HG03354 (cell line): ENCODE data around the gene GRIK4.

ENCODE experiments used
- ATAC-seq: cut with Tn5 transposase; IDR thresholded peaks from one replicate; pipeline ENCODE4 v1.9.1; 2021; ENCODE audit warnings: mild to moderate bottlenecking; ENCODE audit not compliant: unreplicated experiment, poor library complexity, severe bottlenecking

Gene GRIK4

GRCh38 chr11:120909676-120910416 lies 398.3 kb downstream of the GRIK4 start:
- ATAC-seq = no peak

DNA sequence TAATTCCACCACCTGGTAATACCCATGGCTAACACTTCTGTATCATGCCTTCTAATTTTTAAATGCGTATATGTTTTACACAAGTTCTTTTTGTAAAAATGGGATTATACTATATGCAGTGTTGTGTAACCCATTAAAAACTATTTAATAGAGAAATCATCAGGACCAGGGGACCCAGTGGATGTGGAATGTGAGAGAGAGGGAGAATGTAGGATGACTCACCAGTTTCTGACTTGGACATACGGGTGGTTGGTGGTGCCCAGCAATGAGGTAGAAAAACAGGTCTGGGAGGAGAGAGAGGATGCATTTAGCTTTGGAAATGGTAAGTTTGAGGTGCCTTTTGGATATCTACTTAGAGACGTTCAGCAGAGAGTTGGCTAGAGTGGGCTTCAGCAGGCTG lies 400.4 kb downstream of the GRIK4 start:
- no peak for ATAC-seq

- ATAC-seq = no peak
Measured at GRCh38 chr11:120912504-120912903, 401.0 kb downstream of the GRIK4 start.

- ATAC-seq = no peak
Measured at GRCh38 chr11:120912915-120913314, 401.4 kb downstream of the GRIK4 start.

GRCh38 chr11:120914021-120914420 lies 402.5 kb downstream of the GRIK4 start:
- no peak for ATAC-seq

DNA sequence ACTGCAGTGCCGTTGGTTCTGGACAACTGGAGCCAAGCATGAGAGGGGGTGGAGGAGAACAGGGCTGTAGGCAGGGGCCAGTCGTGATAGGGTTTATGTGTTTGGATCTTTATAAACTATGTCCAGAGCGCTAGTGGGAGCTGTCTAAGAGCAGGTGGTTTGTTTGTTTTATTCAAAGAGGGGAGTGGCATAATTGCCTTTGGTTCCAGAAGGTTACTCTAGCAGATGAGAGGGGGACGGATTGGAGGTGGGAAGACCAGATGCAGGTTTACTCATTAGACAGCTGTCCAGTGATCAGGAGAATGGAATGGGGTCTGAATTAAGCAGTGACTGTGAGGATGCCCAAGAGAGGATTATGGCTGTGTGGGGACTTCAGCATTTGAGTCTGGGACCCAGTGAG lies 403.1 kb downstream of the GRIK4 start:
- no peak for ATAC-seq

DNA sequence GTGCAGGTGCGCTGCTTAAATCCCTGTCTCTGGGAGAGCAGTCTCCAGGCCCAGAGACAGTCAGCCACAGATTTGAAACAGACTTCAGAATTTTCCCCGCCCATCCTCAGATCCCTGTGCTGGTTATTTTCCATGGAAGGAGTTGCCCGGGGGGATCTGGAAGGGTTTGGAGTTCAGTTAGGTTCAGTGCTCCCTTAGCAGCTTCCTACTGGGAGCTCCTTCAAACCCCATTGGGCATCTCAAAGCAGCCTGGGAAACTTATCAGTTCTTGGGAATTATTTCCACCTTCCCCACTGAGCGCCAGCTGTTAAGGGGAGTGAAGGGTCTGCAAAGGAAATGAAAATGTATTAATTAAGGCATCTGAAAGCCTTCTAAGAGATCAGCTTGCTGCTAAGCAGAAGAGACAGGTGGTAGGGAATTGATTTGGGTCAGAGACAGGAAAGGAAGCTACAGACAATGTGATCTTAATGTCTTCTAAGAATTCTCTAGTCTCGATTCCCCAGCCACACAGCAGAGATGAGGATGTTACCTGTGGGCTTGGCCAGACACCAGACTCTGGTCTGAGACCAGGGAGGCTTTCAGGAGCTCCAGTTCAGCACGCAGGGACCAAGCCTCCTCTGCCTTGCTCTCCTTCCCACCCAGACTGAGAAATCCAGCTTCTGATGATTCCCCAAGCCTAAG lies 406.2 kb downstream of the GRIK4 start:
- ATAC-seq = no peak

GRCh38 chr11:120918257-120918656 lies 406.7 kb downstream of the GRIK4 start:
- no peak for ATAC-seq

DNA sequence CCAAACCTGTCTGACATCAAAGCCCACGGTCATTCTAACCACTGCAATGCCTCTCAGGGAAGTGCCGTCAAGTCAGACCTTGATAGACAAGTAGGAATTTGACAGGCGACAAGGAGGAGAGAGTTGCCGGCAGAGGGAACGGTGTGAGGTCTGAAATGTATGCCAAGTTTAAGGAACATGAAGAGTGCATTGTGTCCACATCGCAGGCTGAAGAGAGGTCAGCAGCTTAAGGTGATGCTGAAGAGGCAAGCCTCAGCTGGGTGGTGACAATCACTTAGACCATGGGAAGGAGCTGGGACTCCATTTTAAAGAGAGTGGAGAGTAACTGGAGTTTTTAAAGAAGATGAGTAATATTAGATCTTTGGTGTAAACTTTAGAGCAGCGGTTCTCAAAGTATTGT lies 407.5 kb downstream of the GRIK4 start:
- ATAC-seq = no peak

DNA sequence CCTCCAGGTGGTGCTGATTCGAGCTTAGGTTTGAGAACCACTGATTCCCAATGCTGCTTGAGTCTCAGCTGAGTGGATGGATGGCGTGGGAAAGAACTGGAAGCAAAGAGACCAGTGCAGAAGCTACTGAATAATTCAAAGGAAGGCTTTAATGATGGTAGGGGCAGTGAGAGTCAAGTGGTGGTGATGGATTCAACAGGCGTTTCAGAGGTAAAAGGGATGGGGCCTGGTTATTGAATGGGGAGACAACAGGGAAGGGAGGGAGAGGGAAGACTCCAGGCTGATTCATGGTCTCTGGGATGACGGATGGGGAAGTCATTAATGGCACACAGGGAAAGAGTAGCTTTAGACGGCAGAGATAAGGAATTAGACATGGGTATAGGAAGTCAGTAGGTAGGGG lies 408.0 kb downstream of the GRIK4 start:
- ATAC-seq = no peak

- ATAC-seq = no peak
Measured at GRCh38 chr11:120923866-120924508, 412.4 kb downstream of the GRIK4 start.

- ATAC-seq = peak; percentile 100
Measured at GRCh38 chr11:120925944-120926343, 414.4 kb downstream of the GRIK4 start.

DNA sequence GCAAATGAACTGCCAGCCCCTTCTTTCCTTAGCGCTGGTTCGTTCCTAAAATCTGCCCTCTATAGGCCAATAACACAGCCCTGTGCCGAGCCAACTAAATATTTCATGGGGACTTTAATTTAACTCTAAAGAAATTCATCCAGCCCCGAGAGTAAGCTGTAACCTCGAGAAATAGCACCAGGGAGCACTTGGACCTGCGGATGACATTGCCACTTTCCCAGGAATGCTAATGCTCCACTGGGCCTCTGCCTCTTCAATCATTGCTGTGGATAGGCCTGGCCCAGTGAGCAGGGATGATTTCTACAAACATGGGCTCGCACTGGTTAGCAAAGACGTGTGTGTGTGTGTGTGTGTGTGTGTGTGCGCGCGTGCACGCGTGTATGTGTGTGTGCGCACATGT lies 417.1 kb downstream of the GRIK4 start:
- no peak for ATAC-seq

DNA sequence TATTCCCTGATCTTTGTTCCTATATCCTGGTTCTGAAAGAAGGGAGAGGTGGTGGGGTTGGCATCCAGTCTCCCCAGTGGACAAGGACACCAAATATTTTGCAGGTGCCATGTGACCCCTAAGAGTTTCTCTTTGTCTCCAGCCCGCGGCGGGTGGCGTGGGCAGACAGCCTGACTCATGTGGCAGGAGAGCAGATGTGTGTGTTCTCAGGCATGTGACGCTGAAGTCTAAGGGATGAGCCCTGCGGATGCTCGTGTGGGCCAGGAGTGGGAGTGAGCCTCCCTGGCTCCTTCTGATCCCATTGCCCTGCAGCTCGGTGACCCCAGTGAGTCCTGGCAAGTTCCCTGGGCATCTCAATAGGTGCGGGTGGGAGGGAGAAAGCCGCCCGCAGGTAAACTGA lies 417.5 kb downstream of the GRIK4 start:
- no peak for ATAC-seq

DNA sequence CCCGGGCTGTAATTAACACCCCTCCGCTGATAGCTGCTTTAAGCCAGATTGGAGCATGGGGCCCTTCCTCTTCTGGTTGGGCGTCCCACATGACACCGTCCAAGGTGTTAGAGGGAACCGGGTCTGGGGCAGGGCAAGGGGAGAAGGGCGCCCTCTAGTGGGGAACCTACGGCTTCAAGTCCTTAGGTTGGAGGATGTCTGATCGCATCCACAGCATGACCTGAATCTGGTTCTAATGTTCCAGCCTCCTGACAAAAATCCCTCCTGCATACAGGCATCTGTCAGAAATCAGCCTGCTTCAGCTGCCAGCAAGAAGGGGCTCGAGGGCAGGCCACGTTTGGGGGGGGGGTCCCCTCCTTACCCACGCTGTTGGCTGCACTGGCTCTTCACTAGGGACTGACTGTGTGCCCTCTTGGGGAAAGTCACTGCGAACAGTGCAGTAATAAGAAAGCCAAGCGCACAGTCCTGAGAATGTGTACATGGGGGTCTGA lies 418.2 kb downstream of the GRIK4 start:
- ATAC-seq = no peak

DNA sequence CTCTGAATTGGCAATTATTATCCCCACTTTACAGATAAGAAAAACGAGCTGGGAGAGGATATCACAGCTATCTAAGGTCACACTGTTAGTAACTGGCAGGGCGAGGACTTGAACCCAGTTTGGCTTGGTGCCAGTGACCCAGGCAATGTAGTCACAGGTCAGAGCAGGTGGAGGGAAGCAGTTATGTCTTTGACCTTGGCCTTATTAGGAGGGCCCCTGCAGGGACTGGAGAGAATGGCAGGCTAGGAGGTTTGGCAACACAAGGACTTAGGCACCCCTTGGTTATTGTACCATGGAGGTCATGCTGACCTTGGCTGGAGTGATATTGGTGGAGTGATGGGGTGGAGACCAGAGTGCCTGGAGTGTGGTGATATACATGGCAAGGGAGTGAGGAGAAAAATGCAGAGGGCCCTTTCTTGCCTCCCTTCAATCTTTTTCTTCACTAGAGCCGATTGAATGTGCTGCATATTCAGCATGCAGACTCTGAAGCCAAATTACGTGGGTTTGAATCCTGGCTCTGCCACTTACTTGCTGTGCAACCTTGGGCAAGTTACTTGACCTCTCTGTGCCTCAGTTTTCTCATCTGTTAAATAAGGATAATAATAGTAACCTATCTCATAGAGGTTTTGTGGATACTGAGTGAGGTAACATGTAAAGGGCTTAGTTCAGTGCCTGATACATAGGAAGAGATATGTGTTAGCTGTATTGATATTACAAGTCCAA lies 419.7 kb downstream of the GRIK4 start:
- ATAC-seq = no peak

- ATAC-seq = no peak
Measured at GRCh38 chr11:120932305-120932915, 420.9 kb downstream of the GRIK4 start.

- no peak for ATAC-seq
Measured at GRCh38 chr11:120936356-120936755, 424.8 kb downstream of the GRIK4 start.

DNA sequence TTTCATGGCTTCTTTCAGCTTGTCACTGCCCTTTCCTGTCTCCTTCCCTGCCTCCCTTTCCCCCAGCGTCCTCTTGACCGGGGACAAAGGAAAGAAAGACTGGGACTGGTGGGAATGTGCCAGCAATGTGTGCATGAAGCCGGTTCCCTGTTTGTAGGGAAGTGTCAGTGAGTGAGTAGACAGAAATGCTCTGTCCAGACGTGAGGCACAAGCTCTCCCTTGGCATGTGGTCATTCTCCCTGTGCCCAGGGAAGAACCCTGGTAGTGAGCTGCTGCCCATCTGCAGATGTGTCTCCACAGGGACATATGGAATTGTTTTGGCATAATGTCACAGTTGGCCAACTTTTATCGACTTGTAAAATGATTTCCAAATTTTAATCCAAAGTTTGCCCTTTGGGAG lies 426.0 kb downstream of the GRIK4 start:
- ATAC-seq = no peak

DNA sequence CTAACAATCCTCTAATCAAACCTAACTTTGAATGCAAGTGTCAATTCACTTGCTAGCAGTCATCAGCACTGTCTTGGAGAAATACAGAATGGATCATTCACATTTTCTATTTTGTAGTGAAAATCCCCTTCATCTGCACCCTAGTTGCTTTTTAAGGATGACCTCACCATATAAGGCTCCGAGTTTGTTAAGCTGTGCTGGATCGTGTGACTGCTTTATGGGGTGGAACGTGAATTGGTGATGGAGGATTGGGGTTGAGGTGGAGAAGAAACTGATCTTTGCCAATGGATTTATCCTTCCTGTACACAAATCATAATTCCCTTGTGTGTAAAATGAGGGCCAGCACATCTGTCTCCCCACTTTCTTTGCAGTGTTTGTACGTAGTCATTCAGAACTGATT lies 426.7 kb downstream of the GRIK4 start:
- no peak for ATAC-seq
